GM12891 (cell line): ENCODE results near the gene PGAM2.

Source experiments
- DNase-seq: peaks from one replicate; pipeline ENCODE4 v3.0.0; 2011; ENCODE audit warnings: low spot score; ENCODE audit not compliant: insufficient read length
- FAIRE-seq: peaks from 2 replicates; lab custom pipeline; 2011; peaks lifted over from hg19 to GRCh38; lab: Jason Lieb, UNC
- PAX5 ChIP-seq: IDR thresholded peaks from 2 replicates; pipeline ENCODE4 v1.6.1; 2011; ENCODE audit warnings: low read length, moderate library complexity, mild to moderate bottlenecking; ENCODE audit not compliant: insufficient read depth, severe bottlenecking
- POLR2A ChIP-seq: IDR thresholded peaks from 2 replicates; pipeline ENCODE4 v1.6.1; 2011; ENCODE audit warnings: low read depth, low read length, control low read depth
- POLR2AphosphoS5 ChIP-seq: IDR thresholded peaks from 2 replicates; pipeline ENCODE4 v1.6.1; 2011; ENCODE audit warnings: low read depth, low read length, control low read depth
- POU2F2 ChIP-seq: IDR thresholded peaks from 2 replicates; pipeline ENCODE4 v1.6.1; 2011; ENCODE audit warnings: low read depth, mild to moderate bottlenecking, control low read depth, low read length, moderate library complexity
- SPI1 ChIP-seq: IDR thresholded peaks from 2 replicates; pipeline ENCODE4 v1.6.1; 2011; ENCODE audit warnings: low read depth, low read length, control low read depth
- TAF1 ChIP-seq: IDR thresholded peaks from 2 replicates; pipeline ENCODE4 v1.6.1; 2011; ENCODE audit warnings: low read depth, low read length, control low read depth

PGAM2 gene

DNA sequence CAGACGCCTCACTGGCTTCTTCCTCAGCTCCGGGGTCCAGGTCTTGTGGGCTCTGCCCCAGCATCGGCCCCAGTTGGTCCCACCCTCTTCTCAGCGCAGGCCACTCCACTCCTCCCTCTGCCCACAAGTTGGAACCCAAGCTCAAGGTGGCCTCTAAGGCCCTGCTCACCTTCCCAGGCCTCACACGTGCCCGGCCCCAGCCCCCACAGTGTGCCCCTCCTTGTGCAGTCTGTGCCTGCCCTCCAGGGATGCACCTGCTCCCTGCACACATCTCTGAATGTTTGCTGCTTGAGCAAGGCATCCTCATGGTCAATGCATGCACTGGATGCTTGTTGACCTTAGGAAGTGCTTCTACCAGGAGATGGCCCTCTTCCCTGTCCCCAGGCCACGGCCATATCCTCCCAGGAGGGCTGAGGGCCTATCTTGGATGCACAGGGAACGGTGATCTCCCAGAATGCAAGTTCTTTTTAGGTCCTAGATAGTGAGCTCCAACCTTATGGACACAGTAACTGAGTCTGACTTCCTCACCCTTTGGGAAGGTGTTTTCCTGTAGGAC, 31.0 kb upstream of the PGAM2 start:
- peak; percentile 71 for FAIRE-seq
- DNase-seq, result no peak
- TF ChIP-seq PAX5 (no peak), POLR2A (no peak), POU2F2 (no peak), POLR2AphosphoS5 (no peak), SPI1 (no peak), TAF1 (no peak)

- TF ChIP-seq POLR2AphosphoS5, result no peak
- TF ChIP-seq PAX5, result no peak
- no peak for TF ChIP-seq SPI1
- TF ChIP-seq POLR2A, result no peak
- no peak for TF ChIP-seq TAF1
- TF ChIP-seq POU2F2, result no peak
- DNase-seq (no peak), FAIRE-seq (no peak)
Observed at GRCh38 chr7:44095781-44096180, 30.4 kb upstream of the PGAM2 start.

- TF ChIP-seq PAX5 (no peak), POLR2AphosphoS5 (no peak), SPI1 (no peak), POU2F2 (no peak), TAF1 (no peak), POLR2A (no peak)
- DNase-seq (no peak), FAIRE-seq (no peak)
Observed at GRCh38 chr7:44094883-44095592, 29.7 kb upstream of the PGAM2 start.

- no peak for FAIRE-seq
- TF ChIP-seq POU2F2 (no peak), SPI1 (no peak), PAX5 (no peak), POLR2A (no peak), POLR2AphosphoS5 (no peak), TAF1 (no peak)
Observed at GRCh38 chr7:44094365-44094764, 29.0 kb upstream of the PGAM2 start.

GRCh38 chr7:44093102-44093641, 27.8 kb upstream of the PGAM2 start:
- TF ChIP-seq POU2F2, result no peak
- no peak for TF ChIP-seq POLR2A
- FAIRE-seq, result no peak
- DNase-seq, result no peak

More at GRCh38 chr7:44094365-44094764, 29.0 kb upstream of the PGAM2 start:
- DNase-seq, result no peak

DNA sequence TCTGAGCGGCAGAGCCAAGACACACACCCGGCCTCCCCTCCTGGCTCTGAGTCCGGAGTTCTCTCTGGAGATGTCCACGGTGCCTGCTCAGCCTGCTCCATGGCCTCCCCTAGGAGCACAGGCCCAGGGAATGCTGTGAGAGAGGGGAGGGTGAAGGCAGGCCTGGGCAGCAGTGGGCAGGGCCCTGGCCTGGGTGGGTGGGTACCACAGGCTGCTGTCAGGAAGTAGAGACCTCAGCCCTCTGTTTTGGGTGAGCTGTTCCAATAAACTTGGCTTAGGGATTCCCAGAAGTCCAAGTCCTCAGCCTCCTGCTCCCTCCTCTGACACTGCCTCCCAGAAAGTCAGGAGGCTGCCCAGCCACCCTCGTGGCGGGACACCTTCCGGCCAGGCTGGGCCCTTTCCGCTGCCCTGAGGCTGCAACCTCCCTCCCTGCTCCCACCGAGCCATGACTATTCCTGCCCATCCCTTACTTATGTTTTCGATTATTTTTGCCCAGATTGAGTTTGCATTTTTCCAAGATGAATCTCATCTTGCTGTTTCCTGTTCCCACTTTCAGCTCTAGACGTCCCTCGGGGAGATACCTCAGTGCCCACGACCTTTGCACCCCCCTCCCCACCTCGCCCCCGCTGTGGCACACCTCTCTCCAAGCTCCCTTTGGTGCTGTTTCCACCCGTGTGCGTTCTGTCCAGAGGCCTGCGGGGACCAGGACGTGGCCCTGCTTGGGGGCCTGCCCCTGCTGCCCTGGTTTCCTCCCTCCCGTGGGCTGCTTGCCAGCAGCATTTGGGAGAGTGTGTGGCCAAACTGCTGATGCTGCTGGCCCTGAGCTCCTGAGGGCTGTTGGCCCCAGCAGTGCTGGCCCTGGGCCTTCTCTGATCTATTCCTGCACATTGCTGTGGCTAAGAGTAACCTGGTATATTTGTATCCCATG, 22.8 kb upstream of the PGAM2 start:
- DNase-seq (no peak), FAIRE-seq (no peak)
- TF ChIP-seq POU2F2, result no peak
- no peak for TF ChIP-seq SPI1

DNA sequence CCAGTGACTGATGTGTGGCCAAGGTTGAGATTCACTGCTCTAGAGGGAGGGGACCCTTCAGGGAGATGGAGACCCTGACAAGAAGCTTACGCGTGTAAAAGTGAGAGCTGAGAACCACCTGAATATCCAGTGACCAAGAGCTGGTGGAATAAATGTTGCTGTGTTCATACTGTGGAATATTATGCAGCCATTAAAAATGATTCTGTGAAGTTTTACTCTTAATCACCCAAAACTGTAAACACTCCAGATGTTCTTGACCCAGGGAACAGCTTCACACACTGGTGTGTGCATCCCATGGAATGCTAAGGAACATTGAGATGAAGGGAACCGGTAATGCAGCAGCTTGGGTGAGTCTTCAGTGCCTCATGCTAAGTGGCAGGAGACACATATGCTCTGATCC, 21.3 kb upstream of the PGAM2 start:
- TF ChIP-seq PAX5 (no peak), POLR2AphosphoS5 (no peak), POU2F2 (no peak), POLR2A (no peak), TAF1 (no peak), SPI1 (no peak)
- FAIRE-seq (no peak), DNase-seq (no peak)

DNA sequence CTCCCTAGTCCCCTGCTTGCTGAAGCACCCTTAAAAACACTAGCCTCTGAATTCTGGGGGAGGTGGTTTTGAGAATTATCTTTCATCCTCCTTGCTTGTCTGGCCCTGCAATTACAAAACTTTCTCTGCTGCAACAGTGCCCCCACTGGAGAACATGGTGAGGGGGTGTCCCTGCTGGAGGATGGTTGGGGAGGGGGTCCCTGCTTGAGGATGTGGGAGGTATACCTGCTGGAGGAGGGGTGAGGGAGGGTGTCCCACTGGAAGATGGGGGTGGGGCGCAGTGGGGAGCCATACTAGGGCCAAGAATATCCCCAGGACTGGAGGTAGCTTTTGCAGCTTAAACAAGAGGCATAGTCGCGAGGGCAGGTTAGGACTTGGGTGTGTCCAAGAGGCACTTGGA, 20.2 kb upstream of the PGAM2 start:
- no peak for FAIRE-seq
- TF ChIP-seq SPI1, result no peak
- TF ChIP-seq TAF1, result no peak
- no peak for TF ChIP-seq POLR2AphosphoS5
- TF ChIP-seq POLR2A, result no peak
- no peak for TF ChIP-seq POU2F2
- TF ChIP-seq PAX5, result no peak
- DNase-seq, result no peak

DNA sequence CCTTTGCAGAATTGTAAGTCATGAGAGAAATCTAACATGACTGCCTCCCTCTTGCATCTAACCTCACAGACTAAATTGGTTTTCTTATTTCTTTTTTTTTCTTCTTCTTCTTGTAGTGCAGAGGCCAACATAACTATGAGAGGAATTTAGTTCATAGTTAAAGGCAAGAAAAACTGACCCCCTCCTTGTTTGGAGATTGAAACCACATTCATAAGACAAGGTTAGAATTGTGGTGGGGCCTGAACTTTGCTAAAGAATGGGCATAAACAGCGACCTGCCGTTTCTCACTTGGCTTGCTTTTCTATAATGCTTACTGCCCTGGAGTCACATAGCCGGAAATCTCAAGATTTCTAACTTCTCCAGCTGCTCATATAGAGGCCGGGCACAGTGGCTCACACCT, 19.3 kb upstream of the PGAM2 start:
- DNase-seq, result no peak
- TF ChIP-seq TAF1 (no peak), POLR2A (no peak), POLR2AphosphoS5 (no peak), PAX5 (no peak), SPI1 (no peak), POU2F2 (no peak)
- no peak for FAIRE-seq

DNA sequence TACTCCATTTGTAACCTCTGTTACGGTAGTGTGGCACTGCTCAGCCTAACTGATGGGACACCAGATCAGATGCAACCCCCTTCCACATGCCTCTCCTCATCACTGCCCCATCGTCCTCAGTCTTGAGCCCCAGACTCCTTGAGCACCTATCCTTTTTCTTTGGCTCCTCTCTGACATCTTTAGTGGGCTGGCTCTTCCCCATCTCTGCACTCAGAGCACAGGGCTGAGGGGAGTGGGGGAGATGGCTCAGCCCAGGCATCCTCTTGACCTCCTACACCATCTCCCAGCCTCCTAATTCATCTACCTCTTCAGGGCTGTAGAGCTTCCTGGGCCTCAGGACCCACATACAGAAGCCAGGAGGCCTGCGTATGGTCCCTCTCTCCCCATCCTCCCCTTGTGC, 18.4 kb upstream of the PGAM2 start:
- TF ChIP-seq SPI1 (no peak), PAX5 (no peak), POLR2A (no peak), POLR2AphosphoS5 (no peak), POU2F2 (no peak), TAF1 (no peak)
- no peak for FAIRE-seq
- no peak for DNase-seq
